H1 (cell line): ENCODE measurements around the gene NEB. TPM values are rescaled to one million over a fixed set of nuclear protein-coding genes. Genes with fewer than 3 reads are reported as not detected.

ENCODE experiments used
- CEBPB ChIP-seq: IDR thresholded peaks from 2 replicates; pipeline ENCODE4 v1.6.1; 2012; ENCODE audit warnings: low read depth, low read length
- CREB1 ChIP-seq: IDR thresholded peaks from 2 replicates; pipeline ENCODE4 v1.6.1; 2012; ENCODE audit warnings: inconsistent platforms
- E2F6 ChIP-seq: IDR thresholded peaks from 2 replicates; pipeline ENCODE4 v1.6.1; 2012; ENCODE audit warnings: inconsistent platforms
- FOSL1 ChIP-seq: IDR thresholded peaks from 2 replicates; pipeline ENCODE4 v1.6.1; 2011; ENCODE audit warnings: mild to moderate bottlenecking, low read depth, low read length, moderate library complexity; ENCODE audit not compliant: insufficient read depth
- RXRA ChIP-seq: IDR thresholded peaks from 2 replicates; pipeline ENCODE4 v1.6.1; 2011; ENCODE audit warnings: low read depth, mild to moderate bottlenecking, low read length, moderate library complexity; ENCODE audit not compliant: insufficient read depth
- TBP ChIP-seq: IDR thresholded peaks from 2 replicates; pipeline ENCODE4 v1.6.1; 2011; ENCODE audit warnings: low read depth, low read length, improper control_type of control experiment
- TCF12 ChIP-seq: IDR thresholded peaks from 2 replicates; pipeline ENCODE4 v1.6.1; 2011; ENCODE audit warnings: low read depth, mild to moderate bottlenecking, low read length
- ZNF274 ChIP-seq: IDR thresholded peaks from 2 replicates; pipeline ENCODE4 v1.7.0; 2012; ENCODE audit warnings: low read length, borderline replicate concordance; ENCODE audit errors: extremely low read depth
- polyA plus RNA-seq, 7 experiments: library from polyadenylated mRNA; depleted of rRNA in 3 of 7; stranded (reverse) in 5 of 7; unstranded in 2 of 7; fragments of >200 nt in 5 of 7; fragments of 200-250 nt in 2 of 7; gene quantifications; 1 replicate in 5 of 7; 2 replicates in 1 of 7; 4 replicates in 1 of 7; pipeline versions ENCODE4 v1.2.1 to v1.2.3, GENCODE V29; 2011 to 2013; ENCODE audit warnings: missing spikeins in 2 of 7, mixed read lengths in 2 of 7
- total RNA-seq: library from RNA; stranded (reverse); fragmentation: NEBNext Ultra II Directional; extraction: Animal tissue kit (Norgen Biotek cat#: 25700); gene quantifications from 2 replicates; pipeline ENCODE4 v1.2.1, GENCODE V29; 2021

Gene NEB
- total and polyA plus RNA-seq, 2 of the 8 experiments (the other 6 are each of a cell fraction or from before 2014, with no cell fraction given): 1.4 to 2.5 TPM

- TF ChIP-seq CREB1 (no peak), TCF12 (no peak), E2F6 (no peak), ZNF274 (no peak), RXRA (no peak), TBP (no peak), CEBPB (no peak), FOSL1 (no peak)
Observed at GRCh38 chr2:151610310-151610709, 124.0 kb downstream of the NEB start (continued).
